GM18867 (cell line): ENCODE data around the gene MAN2B1.
"Not testable (repeated sequence)": the region's sequence is repeated elsewhere in the genome, so short reads cannot be mapped to it uniquely, and the experiment has no call there.

Experiments
- ATAC-seq: cut with Tn5 transposase; IDR thresholded peaks from one replicate; pipeline ENCODE4 v1.9.1; 2021; ENCODE audit warnings: mild to moderate bottlenecking, moderate library complexity; ENCODE audit not compliant: unreplicated experiment

MAN2B1 gene

GRCh38 chr19:12664406-12665280 is 1.9 kb downstream of the MAN2B1 start:
- no peak for ATAC-seq

DNA sequence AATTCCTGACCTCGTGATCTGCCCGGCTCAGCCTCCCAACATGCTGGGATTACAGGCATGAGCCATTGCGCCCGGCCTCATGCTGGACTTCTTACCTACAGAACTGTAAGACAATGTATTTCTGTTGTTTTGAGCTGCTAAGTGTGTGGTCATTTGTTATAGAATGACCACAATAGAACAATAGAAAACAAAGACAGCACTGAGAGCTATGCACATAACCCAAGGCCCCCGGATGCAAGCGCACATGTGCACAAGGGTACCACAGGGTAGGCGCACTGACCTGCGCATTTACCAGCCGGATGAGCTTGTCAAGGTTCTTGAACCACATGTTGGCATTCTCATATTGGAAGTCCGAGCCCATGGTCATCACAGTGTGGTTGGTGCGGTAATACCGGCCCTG is 5.6 kb downstream of the MAN2B1 start:
- no peak for ATAC-seq

GRCh38 chr19:12657966-12658365 is 8.6 kb downstream of the MAN2B1 start:
- ATAC-seq: no peak

DNA sequence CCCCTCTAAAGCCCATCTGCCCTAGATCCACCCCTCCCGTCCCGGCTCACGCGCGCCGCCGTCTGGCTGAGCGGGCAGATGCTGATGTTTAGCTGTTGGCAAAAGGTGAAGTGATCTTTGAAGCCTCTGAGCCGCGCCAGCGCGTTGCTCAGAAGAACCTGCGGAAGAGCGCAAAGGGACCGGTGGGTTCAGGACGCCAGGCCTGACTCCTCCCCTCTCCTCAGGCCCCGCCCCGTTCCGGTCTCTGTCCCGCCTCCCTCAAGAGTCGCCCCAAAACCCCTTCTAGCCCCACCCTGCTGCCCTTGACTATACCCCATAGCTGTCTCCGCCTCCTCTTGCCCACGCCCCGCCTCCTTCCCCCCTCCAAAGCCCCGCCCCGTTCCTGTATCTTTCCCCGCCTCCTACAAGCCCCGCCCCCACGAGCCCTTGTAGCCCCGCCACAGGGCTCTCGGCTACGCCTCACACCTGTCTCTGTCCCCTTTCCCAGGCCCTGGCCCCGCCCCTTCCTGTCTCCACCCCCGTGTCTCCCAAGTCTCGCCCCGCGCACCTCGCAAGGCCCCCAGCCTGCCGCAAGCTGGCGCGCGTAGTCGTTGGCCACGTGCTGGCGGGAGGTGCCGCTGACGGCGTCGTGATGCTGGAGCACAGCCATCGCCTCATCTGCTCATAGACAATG is 9.5 kb downstream of the MAN2B1 start:
- no peak for ATAC-seq

- no peak for ATAC-seq
Measured at GRCh38 chr19:12655546-12655945, 11.0 kb downstream of the MAN2B1 start.

- no peak for ATAC-seq
Measured at GRCh38 chr19:12652219-12652618, 14.3 kb downstream of the MAN2B1 start.

- ATAC-seq: no peak
Measured at GRCh38 chr19:12649941-12650340, 16.6 kb downstream of the MAN2B1 start.

DNA sequence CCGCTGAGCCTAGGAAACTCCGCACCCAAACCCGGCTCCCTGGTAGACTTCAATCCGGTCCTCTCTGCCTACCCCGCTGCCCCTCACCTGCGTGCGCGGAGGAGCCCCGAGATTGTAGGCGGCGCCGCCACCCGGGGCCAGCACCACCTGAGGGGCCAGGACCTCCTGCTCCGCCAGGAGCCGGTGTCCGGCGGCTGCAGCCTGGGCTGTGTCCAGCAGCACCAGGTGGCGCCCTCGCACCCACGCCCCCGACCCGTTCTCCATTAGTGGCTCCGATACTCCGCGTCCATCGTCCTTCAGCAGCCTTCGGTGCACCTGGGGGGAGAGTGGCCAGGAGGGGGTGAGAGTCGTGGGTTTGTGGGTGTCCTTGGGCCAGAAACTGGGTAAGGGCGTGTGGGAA is 18.5 kb downstream of the MAN2B1 start:
- ATAC-seq: no peak

DNA sequence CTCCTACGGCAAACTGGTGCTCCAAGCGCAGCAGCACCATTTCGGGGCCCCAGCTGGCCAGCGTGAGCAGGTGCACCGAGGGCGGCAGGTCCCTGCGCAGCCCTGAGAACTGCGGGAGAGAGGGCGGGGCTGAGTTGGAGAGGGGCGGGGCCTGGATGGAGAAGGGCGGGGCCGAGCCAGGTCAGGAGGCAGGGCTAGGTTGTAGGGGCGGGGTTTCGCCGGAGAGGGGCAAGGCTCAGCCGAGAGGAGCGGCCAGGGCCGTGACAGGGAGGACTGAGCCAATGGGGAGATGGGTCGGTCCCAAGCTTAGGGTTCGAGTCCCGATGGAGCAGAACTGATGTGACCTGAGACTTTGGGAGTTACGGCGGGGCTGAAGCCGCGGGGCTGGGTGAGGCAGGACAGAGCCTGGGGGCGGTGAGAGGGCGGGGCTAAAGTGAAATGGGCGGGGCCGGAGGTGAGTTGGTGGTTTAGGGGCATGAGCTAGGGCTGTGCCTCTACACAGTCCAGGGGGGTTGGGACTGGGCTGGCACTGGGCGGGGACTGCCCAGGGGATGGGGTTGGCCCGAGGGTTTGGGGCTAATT is 19.0 kb downstream of the MAN2B1 start:
- ATAC-seq: no peak

DNA sequence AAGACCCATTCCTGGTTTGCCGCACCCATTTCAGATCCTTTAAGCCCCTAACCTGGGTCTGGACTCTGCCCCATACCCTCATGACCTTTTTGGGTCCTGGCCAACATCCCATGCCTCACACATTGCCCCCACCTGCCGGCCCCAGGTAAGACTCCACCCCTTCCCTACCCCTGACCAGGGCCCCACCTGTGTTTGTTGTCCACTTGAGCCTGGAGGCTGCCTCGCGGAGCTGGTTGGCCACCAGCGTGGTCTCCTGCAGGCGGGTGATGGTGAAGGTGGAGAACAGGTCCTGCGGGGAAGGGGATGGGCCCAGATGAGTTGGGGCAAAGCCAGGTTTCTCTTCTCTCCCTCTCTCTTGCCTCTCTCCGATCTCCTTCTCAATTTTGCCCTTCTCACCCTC is 19.5 kb downstream of the MAN2B1 start:
- ATAC-seq: no peak

DNA sequence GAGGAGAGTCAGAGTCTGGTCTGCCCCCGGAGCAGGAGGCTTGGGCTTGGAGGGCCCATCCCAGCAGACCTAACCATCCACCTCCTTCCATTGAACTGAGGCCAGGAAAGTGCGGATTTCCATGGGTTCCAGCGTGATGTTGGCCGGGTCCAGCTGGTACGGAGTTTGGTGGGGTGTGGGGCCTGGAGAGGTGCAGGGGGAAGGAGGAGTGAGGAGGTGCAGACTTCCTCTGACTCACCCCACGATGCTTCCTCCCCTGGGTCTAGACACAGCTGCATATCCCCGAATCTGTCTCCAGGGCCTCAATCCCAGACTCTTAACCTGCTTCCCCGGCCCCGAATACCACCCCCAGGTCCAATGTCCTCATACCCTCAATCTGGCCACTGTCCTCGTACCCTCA is 20.0 kb downstream of the MAN2B1 start:
- no peak for ATAC-seq

GRCh38 chr19:12643716-12644115 is 22.8 kb downstream of the MAN2B1 start:
- not testable (repeated sequence) for ATAC-seq

- no peak for ATAC-seq
Measured at GRCh38 chr19:12642506-12642905, 24.0 kb downstream of the MAN2B1 start.

GRCh38 chr19:12641456-12641855 is 25.1 kb downstream of the MAN2B1 start:
- ATAC-seq: no peak

DNA sequence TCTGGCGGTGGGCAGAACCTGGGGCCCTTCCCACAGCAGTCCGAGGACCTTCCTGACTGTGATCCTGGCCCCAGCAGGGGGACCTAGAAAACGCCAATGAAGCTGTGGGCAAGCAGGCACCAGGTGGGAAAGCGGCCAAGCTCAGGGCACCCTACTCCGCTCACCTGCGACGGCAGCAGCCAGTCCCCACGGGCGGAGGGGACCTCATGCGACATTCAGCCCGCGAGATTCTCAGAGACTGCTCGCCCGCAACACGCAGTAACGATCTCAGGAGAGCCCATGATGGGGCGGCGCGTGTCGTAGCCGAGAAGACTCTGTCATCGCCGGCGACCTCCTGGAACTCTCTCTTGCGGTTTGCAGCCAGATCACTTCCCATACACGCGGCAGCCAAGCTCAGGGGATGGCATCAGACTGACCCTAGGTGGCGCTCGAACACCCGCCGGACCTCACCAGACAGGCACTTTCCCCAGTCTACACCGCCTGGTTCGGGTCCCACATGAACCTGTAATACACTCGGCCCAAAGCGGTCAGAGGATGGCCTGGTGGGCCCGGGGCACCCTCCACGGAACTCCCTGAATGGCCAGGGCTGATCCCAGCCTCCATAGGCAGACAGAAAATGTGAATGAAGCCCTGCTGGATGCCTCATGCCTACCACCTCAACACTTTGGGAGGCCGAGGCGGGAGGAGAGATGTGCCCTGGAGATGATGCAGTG is 26.5 kb downstream of the MAN2B1 start:
- no peak for ATAC-seq

GRCh38 chr19:12638611-12639182 is 27.8 kb downstream of the MAN2B1 start:
- ATAC-seq: no peak

- no peak for ATAC-seq
Measured at GRCh38 chr19:12636631-12637030, 29.9 kb downstream of the MAN2B1 start.

GRCh38 chr19:12629215-12629614 is 37.3 kb downstream of the MAN2B1 start:
- no peak for ATAC-seq

- ATAC-seq: no peak
Measured at GRCh38 chr19:12628040-12629022, 38.2 kb downstream of the MAN2B1 start.

GRCh38 chr19:12626958-12627357 is 39.6 kb downstream of the MAN2B1 start:
- no peak for ATAC-seq
